ENCODE results near the gene KCNMB2.

DNA sequence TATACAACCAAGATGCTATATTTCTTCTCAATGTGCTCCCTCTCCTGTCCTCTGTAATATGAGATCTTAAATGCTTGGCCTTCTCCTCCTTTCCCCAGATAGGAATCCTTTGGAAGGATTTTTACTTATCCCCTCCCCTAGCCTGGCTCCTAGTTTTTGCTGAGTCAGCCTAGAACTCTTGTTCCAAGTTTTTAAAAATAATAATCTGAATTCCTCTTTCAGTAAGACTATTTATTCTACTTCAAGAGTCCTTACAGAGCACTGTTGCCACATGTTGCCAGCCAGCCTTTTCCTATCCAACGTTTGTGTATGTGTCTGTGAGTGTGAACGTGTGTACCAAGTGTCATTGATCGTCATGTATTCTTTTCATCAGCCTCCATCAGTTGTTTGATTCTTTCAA is 11.0 kb upstream of the KCNMB2 start:
- TF ChIP-seq, protein P1, sequence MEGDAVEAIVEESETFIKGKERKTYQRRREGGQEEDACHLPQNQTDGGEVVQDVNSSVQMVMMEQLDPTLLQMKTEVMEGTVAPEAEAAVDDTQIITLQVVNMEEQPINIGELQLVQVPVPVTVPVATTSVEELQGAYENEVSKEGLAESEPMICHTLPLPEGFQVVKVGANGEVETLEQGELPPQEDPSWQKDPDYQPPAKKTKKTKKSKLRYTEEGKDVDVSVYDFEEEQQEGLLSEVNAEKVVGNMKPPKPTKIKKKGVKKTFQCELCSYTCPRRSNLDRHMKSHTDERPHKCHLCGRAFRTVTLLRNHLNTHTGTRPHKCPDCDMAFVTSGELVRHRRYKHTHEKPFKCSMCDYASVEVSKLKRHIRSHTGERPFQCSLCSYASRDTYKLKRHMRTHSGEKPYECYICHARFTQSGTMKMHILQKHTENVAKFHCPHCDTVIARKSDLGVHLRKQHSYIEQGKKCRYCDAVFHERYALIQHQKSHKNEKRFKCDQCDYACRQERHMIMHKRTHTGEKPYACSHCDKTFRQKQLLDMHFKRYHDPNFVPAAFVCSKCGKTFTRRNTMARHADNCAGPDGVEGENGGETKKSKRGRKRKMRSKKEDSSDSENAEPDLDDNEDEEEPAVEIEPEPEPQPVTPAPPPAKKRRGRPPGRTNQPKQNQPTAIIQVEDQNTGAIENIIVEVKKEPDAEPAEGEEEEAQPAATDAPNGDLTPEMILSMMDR (IDR thresholded peaks at IDR 0.05; ENCODE audit: low read depth, low read length): no peak
- no peak for TF ChIP-seq EZH2phosphoT487 (IDR thresholded peaks at IDR 0.05; ENCODE audit: low read depth)

Measured in OCI-LY3 (cell line).